HUDEP-2 (cell line): ENCODE data around the gene RPS6KB1.
"Not testable (repeated sequence)": the region's sequence is repeated elsewhere in the genome, so short reads cannot be mapped to it uniquely, and the experiment has no call there.

ENCODE experiments used
- DNase-seq, 76 experiments: peaks; one replicate each; lab custom pipeline; 2025; ENCODE audit not compliant: unreplicated experiment in 76 of 76; lab: John Stamatoyannopoulos, UW

Gene RPS6KB1

DNA sequence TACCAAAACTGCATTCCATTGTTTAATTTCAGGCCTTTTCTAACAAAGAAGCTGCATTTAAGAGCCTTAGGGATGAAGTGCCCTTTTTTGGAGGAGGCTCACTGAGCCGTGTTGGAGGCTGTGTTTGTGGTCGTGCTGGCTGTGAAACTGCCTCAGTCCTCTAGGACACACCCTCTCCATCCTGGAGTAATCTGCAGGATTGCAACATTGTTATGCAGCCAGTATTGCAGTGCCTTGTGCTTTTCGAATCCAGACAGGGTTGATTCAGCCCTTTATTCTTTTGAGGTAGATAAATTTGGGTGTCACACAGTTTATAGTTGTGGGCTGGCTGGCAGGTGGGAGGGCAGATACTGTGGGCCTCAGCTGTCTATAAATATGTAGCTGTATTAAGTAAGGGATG lies 37.8 kb downstream of the RPS6KB1 start:
- not testable (repeated sequence) for DNase-seq

- DNase-seq, result not testable (repeated sequence)
These were observed 40.4 kb downstream of the RPS6KB1 start for GRCh38 chr17:59933317-59933716.

DNA sequence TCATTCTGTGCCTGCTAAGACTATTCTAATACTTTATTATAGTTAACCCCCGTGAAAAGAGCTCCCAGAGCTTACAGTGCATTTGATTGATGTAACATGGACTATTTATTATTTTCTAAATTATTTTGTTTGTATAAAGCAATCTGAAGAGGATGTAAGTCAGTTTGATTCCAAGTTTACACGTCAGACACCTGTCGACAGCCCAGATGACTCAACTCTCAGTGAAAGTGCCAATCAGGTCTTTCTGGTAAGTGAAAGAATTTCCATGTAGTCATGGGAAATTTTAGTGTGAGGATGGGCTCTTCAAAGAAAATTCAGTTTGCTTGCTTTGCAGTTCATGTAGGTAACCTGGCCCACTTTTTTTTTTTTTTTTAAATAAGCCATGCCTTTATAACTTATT lies 47.8 kb downstream of the RPS6KB1 start:
- DNase-seq, result not testable (repeated sequence)

DNA sequence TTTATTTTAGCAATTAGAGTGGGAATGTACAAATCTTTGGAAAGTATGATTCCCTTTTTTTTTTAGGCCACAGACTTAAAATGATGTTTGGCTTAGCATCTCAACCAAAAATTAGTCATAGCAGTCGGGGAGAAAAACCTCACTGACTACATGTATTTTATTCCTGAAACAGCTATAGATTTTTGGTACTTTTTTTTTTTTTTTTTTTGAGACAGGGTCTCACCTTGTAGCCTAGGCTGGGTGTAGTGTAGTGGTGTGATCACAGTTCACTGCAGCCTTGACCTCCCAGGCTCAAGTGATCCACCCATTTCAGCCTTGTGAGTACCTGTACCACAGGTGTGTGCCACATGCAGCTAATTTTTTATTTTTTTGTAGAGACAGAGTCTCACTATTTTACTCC lies 48.2 kb downstream of the RPS6KB1 start:
- no peak for DNase-seq

DNA sequence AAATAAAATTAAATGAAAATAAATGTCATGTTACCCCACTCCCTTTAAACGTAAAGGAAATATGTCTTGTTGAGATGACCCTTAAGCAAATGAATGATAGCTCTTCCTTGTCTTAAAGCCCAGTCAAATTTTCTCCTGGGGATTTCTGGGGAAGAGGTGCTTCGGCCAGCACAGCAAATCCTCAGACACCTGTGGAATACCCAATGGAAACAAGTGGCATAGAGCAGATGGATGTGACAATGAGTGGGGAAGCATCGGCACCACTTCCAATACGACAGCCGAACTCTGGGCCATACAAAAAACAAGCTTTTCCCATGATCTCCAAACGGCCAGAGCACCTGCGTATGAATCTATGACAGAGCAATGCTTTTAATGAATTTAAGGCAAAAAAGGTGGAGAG lies 53.5 kb downstream of the RPS6KB1 start:
- not testable (repeated sequence) for DNase-seq

GRCh38 chr17:59947310-59947709 lies 54.4 kb downstream of the RPS6KB1 start:
- not testable (repeated sequence) for DNase-seq

GRCh38 chr17:59950049-59950448 lies 57.1 kb downstream of the RPS6KB1 start:
- no peak for DNase-seq

DNA sequence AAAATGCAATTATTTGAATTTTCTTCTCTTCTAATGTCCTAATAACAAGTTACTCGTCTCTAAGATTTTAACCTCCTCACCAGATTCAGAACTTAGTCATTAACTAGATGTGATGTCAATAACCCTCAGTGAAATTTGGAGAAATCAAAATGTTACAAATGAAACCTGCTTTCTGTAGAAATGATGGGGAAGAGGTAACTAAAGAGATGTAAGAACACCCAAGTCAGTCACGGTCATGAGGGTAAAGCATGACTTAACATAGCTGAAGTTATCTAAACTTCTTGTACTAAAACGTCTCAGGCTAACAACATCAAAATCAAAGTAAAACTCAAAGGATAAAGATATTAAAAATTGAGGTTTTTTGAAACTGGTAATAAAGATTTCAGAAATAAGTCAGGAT lies 61.9 kb downstream of the RPS6KB1 start:
- no peak for DNase-seq

- DNase-seq, result not testable (repeated sequence)
These were observed 66.7 kb downstream of the RPS6KB1 start for GRCh38 chr17:59959574-59959973.

- no peak for DNase-seq
These were observed 69.9 kb downstream of the RPS6KB1 start for GRCh38 chr17:59962739-59963318.

DNA sequence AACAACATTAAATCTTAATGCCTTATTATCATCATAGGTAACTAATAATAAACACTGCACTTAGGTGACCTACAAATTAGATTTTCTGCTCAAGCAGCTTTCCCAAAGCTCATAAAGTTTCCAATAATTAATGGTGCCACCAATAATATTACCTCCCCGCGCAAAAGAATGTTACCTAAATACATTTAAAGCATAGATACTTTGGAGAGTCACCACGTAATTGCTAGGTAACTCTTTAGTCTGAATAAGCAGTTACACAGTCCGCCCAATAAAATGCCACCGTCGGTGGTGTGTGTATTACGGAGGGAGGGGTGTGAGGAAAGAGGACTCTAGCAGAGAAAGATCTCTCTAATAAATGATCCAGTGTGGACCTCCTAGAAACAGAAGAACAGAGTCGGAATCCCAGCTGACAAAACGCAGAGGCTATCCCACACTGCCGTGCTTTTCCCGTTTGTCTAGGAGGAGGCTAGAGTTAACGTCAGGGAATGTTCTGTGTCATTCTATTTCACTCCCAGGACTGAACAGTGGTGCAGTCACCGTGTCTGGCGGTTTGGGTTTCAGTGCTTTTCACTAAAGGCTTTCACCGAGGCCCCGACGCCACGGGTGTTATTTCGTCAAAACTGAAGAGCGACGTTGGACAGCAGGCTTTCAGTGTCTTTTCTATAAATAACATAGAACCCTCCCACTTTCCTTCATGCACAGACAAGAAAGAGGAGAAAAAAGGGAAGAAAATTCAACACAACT lies 71.0 kb downstream of the RPS6KB1 start:
- peak in 25 of 76 experiments; percentile 4 to 50 (median 29) for DNase-seq

DNA sequence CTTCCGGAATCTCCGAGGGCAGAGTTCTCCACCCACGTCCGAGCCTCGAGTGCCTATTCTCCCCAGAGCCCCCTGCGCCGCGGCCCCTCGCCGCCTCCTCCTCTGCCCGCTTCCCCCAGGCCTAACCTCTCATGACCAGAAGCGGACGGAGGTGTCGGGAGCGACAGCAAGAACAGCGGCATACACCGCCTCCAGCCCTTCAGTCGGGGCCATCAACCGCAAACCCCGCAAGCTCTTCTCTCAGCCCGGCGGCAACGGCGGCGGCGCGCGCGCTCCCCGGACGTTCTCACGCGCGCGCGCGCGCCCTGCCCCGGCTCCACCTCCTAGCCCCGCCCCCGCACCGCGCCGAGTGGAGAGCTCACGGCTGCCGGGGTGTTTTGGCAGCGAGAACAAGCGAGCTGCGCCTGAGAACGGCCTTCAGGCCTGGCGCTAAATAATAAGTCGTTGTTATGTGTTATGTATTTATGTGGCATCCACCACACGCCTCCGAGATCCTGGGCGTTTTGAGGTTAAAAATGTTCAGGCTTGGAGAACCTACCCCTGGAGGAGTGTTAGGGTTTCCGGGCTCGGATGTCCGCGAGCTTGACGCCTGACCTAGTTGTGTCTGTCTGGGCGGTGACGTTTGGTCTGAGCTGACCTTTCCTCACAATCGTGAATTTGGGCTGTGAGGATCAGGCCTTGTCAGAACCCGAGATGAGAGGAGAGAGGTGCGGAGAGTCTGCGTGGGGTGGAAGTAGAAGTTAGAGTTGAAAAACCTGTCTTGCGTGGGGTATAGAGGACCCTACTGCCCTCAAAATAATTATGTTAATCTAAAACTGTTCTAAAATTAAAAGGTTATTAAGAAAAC lies 71.8 kb downstream of the RPS6KB1 start, which contains the start of gene RNFT1:
TSS of gene RNFT1 (minus strand) at position 259 of the 847 bp plus-strand sequence. CDS start at position 182, 77 bp downstream.
- peak in 75 of 76 experiments; percentile 11 to 94 (median 78) for DNase-seq

- not testable (repeated sequence) for DNase-seq
These were observed 78.8 kb downstream of the RPS6KB1 start for GRCh38 chr17:59971771-59972170.

GRCh38 chr17:59972778-59973177 lies 79.9 kb downstream of the RPS6KB1 start:
- DNase-seq, result peak in 12 of 76 experiments; percentile 2 to 27 (median 14)

DNA sequence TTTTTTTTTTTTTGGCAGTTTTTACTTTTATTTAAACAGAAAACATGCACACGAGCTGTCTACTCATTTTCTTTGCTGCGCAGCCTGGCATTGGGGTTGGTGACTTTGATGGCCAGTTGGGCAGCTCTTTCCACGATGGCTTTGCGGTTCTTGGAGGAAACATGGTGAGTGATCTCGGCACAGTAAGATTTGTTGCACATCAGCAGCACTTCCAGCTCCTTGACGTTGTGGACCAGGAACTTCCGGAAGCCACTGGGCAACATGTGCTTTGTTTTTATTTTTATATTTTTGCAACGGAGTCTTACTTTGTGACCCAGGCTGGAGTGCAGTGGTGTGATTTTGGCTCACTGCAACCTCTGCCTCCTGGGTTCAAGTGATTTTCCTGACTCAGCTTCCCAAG lies 80.6 kb downstream of the RPS6KB1 start:
- not testable (repeated sequence) for DNase-seq

DNA sequence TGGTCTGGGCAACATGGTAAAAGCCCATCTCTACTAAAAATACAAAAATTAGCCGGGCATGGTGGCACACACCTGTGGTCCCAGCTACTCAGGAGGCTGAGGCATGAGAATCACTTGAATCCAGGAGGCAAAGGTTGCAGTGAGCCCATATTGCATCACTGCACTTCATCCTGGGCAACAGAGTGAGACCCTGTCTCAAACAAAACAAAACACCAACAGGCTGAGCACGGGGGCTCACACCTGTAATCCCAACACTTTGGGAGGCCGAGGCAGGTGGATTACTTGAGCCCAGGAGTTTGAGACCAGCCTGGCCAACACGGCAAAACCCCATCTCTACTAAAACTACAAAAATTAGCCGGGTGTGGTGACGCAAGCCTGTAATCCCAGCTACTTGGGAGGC lies 82.2 kb downstream of the RPS6KB1 start:
- not testable (repeated sequence) for DNase-seq

GRCh38 chr17:59996608-59997007 lies 103.7 kb downstream of the RPS6KB1 start:
- DNase-seq, result not testable (repeated sequence)
